Glutamatergic neuron (in vitro differentiated cells): ENCODE measurements around the gene OTULIN. TPM values are rescaled to one million over a fixed set of nuclear protein-coding genes. Genes with fewer than 3 reads are reported as not detected.

ENCODE experiments used
- DNase-seq: peaks from one replicate; pipeline ENCODE4 v3.0.0; 2022
- H3K27ac Mint-ChIP-seq: one replicate; pipeline ENCODE4 v1.8.0; 2020; ENCODE audit warnings: mild to moderate bottlenecking, mixed read lengths, inconsistent platforms; ENCODE audit not compliant: unreplicated experiment
- H3K27me3 Mint-ChIP-seq: one replicate; pipeline ENCODE4 v1.8.0; 2020; ENCODE audit warnings: mild to moderate bottlenecking, moderate library complexity, mixed read lengths, inconsistent platforms; ENCODE audit not compliant: unreplicated experiment
- H3K36me3 Mint-ChIP-seq: one replicate; pipeline ENCODE4 v1.8.0; 2020; ENCODE audit warnings: mild to moderate bottlenecking, mixed read lengths, inconsistent platforms; ENCODE audit not compliant: unreplicated experiment
- H3K4me1 Mint-ChIP-seq: one replicate; pipeline ENCODE4 v1.8.0; 2020; ENCODE audit warnings: mild to moderate bottlenecking, low read depth, mixed read lengths, inconsistent platforms; ENCODE audit not compliant: unreplicated experiment
- H3K4me3 Mint-ChIP-seq: one replicate; pipeline ENCODE4 v1.8.0; 2020; ENCODE audit warnings: mild to moderate bottlenecking, mixed read lengths, inconsistent platforms; ENCODE audit not compliant: unreplicated experiment
- H3K9me3 Mint-ChIP-seq: one replicate; pipeline ENCODE4 v1.8.0; 2020; ENCODE audit warnings: mild to moderate bottlenecking, moderate library complexity, mixed read lengths, inconsistent platforms; ENCODE audit not compliant: unreplicated experiment
- CTCF ChIP-seq: fragments of 200-600 bp; sonication (generic); IDR thresholded peaks from one replicate; pipeline ENCODE4 v1.5.0; 2021; ENCODE audit not compliant: partially characterized antibody, unreplicated experiment
- total RNA-seq: library from RNA; stranded (reverse); fragmentation: NEBNext Ultra II Directional; extraction: Animal tissue kit (Norgen Biotek cat#: 25700); gene quantifications from one replicate; pipeline ENCODE4 v1.2.1, GENCODE V29; 2021; ENCODE audit not compliant: unreplicated experiment

OTULIN gene
- total RNA-seq, 1 donor from 2014 or later: 17.7 TPM

GRCh38 chr5:14716755-14717752 lies 52.5 kb downstream of the OTULIN start:
- H3K36me3 Mint-ChIP-seq: peaks cover 35% of the 10 kb centered on the region
- peaks cover 13% of the 10 kb centered on the region for H3K9me3 Mint-ChIP-seq
- H3K4me1 Mint-ChIP-seq: peaks cover 11% of the 10 kb centered on the region
- TF ChIP-seq CTCF: no peak
- peaks cover 10% of the 10 kb centered on the region for H3K27me3 Mint-ChIP-seq
- no peak overlapping the region for H3K4me3 Mint-ChIP-seq
- H3K27ac Mint-ChIP-seq: peak overlapping the region; percentile 57
- no peak for DNase-seq

GRCh38 chr5:14718778-14719177 lies 54.3 kb downstream of the OTULIN start:
- H3K9me3 Mint-ChIP-seq: peaks cover 5% of the 10 kb centered on the region

DNA sequence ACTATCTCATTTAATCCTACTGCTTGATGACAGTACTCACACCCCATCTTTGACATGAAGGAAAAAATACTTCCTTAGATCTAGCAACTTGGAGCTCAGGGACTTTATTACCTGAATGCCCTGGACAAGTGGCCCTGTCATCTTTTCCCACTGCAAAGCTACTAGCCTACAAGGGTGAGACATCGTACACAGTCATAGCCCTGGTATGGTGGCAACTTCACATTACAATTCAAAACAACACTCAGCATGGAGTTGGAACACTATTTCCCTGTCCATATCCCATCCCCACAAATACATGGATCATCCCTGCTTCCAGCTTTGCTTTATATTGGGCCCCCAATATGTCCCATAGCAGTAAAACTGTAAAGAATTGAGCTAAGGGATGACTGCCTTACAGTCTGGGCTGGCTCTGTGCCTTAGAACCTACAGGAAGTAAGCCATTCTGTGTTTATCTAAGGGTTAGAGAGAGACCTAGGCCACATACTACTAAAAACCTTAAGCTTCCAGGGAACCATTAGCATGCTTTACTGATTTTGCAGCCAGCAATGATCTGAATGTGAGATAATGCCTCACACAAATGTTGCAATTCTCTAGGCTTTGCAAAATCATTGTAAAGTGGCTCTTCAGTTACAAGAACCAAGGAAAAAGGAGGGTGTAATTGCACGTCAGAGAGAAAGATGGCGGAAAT lies 55.9 kb downstream of the OTULIN start:
- peaks cover 27% of the 10 kb centered on the region for H3K36me3 Mint-ChIP-seq
- H3K27me3 Mint-ChIP-seq: peaks cover 6% of the 10 kb centered on the region
- peaks cover 9% of the 10 kb centered on the region for H3K4me1 Mint-ChIP-seq
- TF ChIP-seq CTCF: no peak
- peaks cover 5% of the 10 kb centered on the region for H3K9me3 Mint-ChIP-seq
- no peak overlapping the region for H3K27ac Mint-ChIP-seq
- DNase-seq: no peak
- H3K4me3 Mint-ChIP-seq: no peak overlapping the region

More at GRCh38 chr5:14718778-14719177, 54.3 kb downstream of the OTULIN start:
- Mint-ChIP-seq H3K27me3 (peaks cover 6% of the 10 kb centered on the region), H3K27ac (no peak overlapping the region), H3K36me3 (peaks cover 27% of the 10 kb centered on the region), H3K4me1 (peaks cover 9% of the 10 kb centered on the region), H3K4me3 (no peak overlapping the region)
- DNase-seq: no peak
- TF ChIP-seq CTCF: no peak

- no peak for TF ChIP-seq CTCF
- Mint-ChIP-seq H3K4me1 (peaks cover 12% of the 10 kb centered on the region), H3K36me3 (peaks cover 24% of the 10 kb centered on the region), H3K27ac (no peak overlapping the region), H3K27me3 (peaks cover 11% of the 10 kb centered on the region), H3K4me3 (no peak overlapping the region), H3K9me3 (peaks cover 7% of the 10 kb centered on the region)
- DNase-seq: no peak
Measured at GRCh38 chr5:14721990-14722656, 57.6 kb downstream of the OTULIN start.
